Keratinocyte (primary cell): Measurements from ENCODE around the gene SIAH2. TPM values are rescaled to one million over a fixed set of nuclear protein-coding genes. Genes with fewer than 3 reads are reported as not detected.

Experiments used
- DNase-seq: peaks from one replicate; pipeline ENCODE4 v3.0.0-alpha.2; 2011; ENCODE audit warnings: low read depth, missing footprints, low spot score
- FAIRE-seq: peaks from 2 replicates; lab custom pipeline; 2011; peaks lifted over from hg19 to GRCh38; lab: Jason Lieb, UNC
- H2AFZ ChIP-seq: 2 replicates; pipeline ENCODE4 v1.6.0; 2012; ENCODE audit warnings: low read length, control low read depth, inconsistent platforms; ENCODE audit not compliant: control insufficient read depth
- H3K27ac ChIP-seq: 2 replicates; pipeline ENCODE4 v1.5.1; 2011; ENCODE audit warnings: low read length; ENCODE audit not compliant: control insufficient read depth, insufficient read depth
- H3K27me3 ChIP-seq: 3 replicates; pipeline ENCODE4 v1.6.0; 2011; ENCODE audit warnings: low read length; ENCODE audit not compliant: control insufficient read depth, insufficient read depth; ENCODE audit errors: extremely low read depth
- H3K36me3 ChIP-seq, 2 experiments: 2 replicates in 1 of 2; 3 replicates in 1 of 2; pipeline ENCODE4 v1.5.1; 2011; ENCODE audit warnings: low read length in 2 of 2, mild to moderate bottlenecking in 1 of 2; ENCODE audit not compliant: control insufficient read depth in 2 of 2, insufficient read depth in 2 of 2; ENCODE audit errors: extremely low read depth in 1 of 2
- H3K4me1 ChIP-seq: 3 replicates; pipeline ENCODE4 v1.5.1; 2011; ENCODE audit warnings: low read length; ENCODE audit not compliant: control insufficient read depth, insufficient read depth; ENCODE audit errors: extremely low read depth
- H3K4me2 ChIP-seq: 3 replicates; pipeline ENCODE4 v1.6.0; 2011; ENCODE audit warnings: low read depth, low read length; ENCODE audit not compliant: control insufficient read depth, insufficient read depth; ENCODE audit errors: extremely low read depth
- H3K4me3 ChIP-seq, 3 experiments: fragments of 200-600 bp in 1 of 3; sonication (generic) in 1 of 3; 2 replicates in 2 of 3; 3 replicates in 1 of 3; pipeline ENCODE4 v1.5.1; 2011 to 2016; ENCODE audit warnings: low read length in 3 of 3, mild to moderate bottlenecking in 3 of 3, control low read depth in 2 of 3, inconsistent platforms in 1 of 3, low read depth in 1 of 3, mixed read lengths in 1 of 3, mixed run types in 1 of 3, moderate library complexity in 1 of 3; ENCODE audit not compliant: control insufficient read depth in 2 of 3, insufficient read depth in 2 of 3; ENCODE audit errors: extremely low read depth in 1 of 3
- H3K79me2 ChIP-seq: 2 replicates; pipeline ENCODE4 v1.6.0; 2012; ENCODE audit warnings: low read length; ENCODE audit not compliant: control insufficient read depth, insufficient read depth
- H3K9ac ChIP-seq: 3 replicates; pipeline ENCODE4 v1.6.0; 2011; ENCODE audit warnings: low read length; ENCODE audit not compliant: control insufficient read depth, insufficient read depth; ENCODE audit errors: extremely low read depth
- H3K9me1 ChIP-seq: 3 replicates; pipeline ENCODE4 v1.6.0; 2011; ENCODE audit warnings: low read length; ENCODE audit not compliant: control insufficient read depth, insufficient read depth; ENCODE audit errors: extremely low read depth
- H3K9me3 ChIP-seq: 2 replicates; pipeline ENCODE4 v1.5.1; 2012; ENCODE audit warnings: low read depth, low read length; ENCODE audit not compliant: control insufficient read depth
- H4K20me1 ChIP-seq: 3 replicates; pipeline ENCODE4 v1.6.0; 2011; ENCODE audit warnings: low read length; ENCODE audit not compliant: control insufficient read depth, insufficient read depth; ENCODE audit errors: extremely low read depth
- EZH2 ChIP-seq: IDR thresholded peaks from one replicate; pipeline ENCODE4 v1.6.1; 2012; ENCODE audit warnings: inconsistent platforms, mild to moderate bottlenecking, low read length, moderate library complexity
- dilution Hi-C: fragments of 300-500 bp; cut with MboI; formaldehyde crosslinking; loops from one replicate; pipeline ENCODE4 v1.7.0; 2020; ENCODE audit warnings: low sequenced_read_pairs; ENCODE audit not compliant: extremely low pct_ligation_motif_present
- polyA plus RNA-seq, 5 experiments: library from polyadenylated mRNA; depleted of rRNA in 3 of 5; stranded (reverse) in 3 of 5; stranded (forward) in 1 of 5; unstranded in 1 of 5; fragments of >200 nt; gene quantifications; 1 replicate in 1 of 5; 2 replicates in 3 of 5; 3 replicates in 1 of 5; pipeline versions ENCODE4 v1.2.1 to v1.2.3, GENCODE V29; 2011 to 2012; ENCODE audit warnings: missing spikeins in 2 of 5, low read depth in 1 of 5, low replicate concordance in 1 of 5
- TF ChIP-seq, protein P1 (sequence below), 3 experiments: IDR thresholded peaks in 1 of 3; conservative IDR thresholded peaks in 1 of 3; optimal IDR thresholded peaks in 1 of 3; 2 replicates in 2 of 3; 3 replicates in 1 of 3; pipeline versions ENCODE3 to v1.5.1; 2011; ENCODE audit warnings: low read length in 3 of 3, mild to moderate bottlenecking in 3 of 3, moderate library complexity in 2 of 3, control low read depth in 1 of 3, inconsistent platforms in 1 of 3; ENCODE audit not compliant: insufficient read depth in 2 of 3; ENCODE audit errors: extremely low read depth in 1 of 3

The SIAH2 gene
- polyA plus RNA-seq, 1 donor (not counting 4 experiments of a cell fraction or from before 2014, with no cell fraction given): 44.8 TPM

- Histone ChIP-seq H2AFZ (no peak overlapping the region), H3K9ac (no peak overlapping the region), H3K4me2 (no peak overlapping the region), H3K79me2 (no peaks in the 10 kb centered on the region), H3K4me3 (no peak overlapping the region), H3K27ac (no peak overlapping the region), H3K27me3 (no peaks in the 10 kb centered on the region), H3K9me1 (no peaks in the 10 kb centered on the region), H3K4me1 (peaks cover 13% of the 10 kb centered on the region), H4K20me1 (no peaks in the 10 kb centered on the region), H3K36me3 (no peaks in the 10 kb centered on the region), H3K9me3 (no peaks in the 10 kb centered on the region)
- no peak for DNase-seq
- TF ChIP-seq, protein P1, sequence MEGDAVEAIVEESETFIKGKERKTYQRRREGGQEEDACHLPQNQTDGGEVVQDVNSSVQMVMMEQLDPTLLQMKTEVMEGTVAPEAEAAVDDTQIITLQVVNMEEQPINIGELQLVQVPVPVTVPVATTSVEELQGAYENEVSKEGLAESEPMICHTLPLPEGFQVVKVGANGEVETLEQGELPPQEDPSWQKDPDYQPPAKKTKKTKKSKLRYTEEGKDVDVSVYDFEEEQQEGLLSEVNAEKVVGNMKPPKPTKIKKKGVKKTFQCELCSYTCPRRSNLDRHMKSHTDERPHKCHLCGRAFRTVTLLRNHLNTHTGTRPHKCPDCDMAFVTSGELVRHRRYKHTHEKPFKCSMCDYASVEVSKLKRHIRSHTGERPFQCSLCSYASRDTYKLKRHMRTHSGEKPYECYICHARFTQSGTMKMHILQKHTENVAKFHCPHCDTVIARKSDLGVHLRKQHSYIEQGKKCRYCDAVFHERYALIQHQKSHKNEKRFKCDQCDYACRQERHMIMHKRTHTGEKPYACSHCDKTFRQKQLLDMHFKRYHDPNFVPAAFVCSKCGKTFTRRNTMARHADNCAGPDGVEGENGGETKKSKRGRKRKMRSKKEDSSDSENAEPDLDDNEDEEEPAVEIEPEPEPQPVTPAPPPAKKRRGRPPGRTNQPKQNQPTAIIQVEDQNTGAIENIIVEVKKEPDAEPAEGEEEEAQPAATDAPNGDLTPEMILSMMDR (optimal IDR thresholded peaks at IDR 0.05 in 1 of 3, IDR thresholded peaks at IDR 0.05 in 1 of 3, conservative IDR thresholded peaks at IDR 0.05 in 1 of 3; ENCODE audit: extremely low read depth in 1 of 3, insufficient read depth in 2 of 3, low read length in 3 of 3): no peak
- no peak for TF ChIP-seq EZH2
- dilution Hi-C loops: no loop called here
- no peak for FAIRE-seq
These were observed 27.7 kb upstream of the SIAH2 start for GRCh38 chr3:150790629-150791028.

DNA sequence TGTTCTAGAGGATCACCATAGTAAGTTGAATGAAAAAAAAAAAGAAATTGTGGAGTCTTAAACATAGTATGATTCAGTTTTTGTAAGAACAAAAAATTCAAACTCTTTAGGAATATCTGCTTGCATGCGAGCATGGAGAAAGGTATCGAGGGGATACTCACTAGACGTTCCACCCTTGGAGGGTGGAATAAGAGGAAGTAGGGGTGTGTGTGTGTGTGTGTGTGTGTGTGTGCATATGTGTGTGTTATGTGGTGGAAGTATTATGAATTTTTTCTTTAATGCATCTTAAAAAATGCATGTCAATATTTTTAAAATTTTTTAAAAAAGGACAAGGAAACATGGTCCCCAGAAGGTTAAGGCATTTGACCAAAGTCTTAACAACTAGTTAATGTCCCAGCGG lies 26.5 kb upstream of the SIAH2 start:
- H3K36me3 ChIP-seq: no peaks in the 10 kb centered on the region
- DNase-seq (no peak), FAIRE-seq (no peak)
- no peak overlapping the region for H3K4me2 ChIP-seq
- no peak for TF ChIP-seq EZH2
- TF ChIP-seq, protein P1 (optimal IDR thresholded peaks at IDR 0.05 in 1 of 3, IDR thresholded peaks at IDR 0.05 in 1 of 3, conservative IDR thresholded peaks at IDR 0.05 in 1 of 3; ENCODE audit: extremely low read depth in 1 of 3, insufficient read depth in 2 of 3, low read length in 3 of 3): no peak
- dilution Hi-C loops: no loop called here
- H3K79me2 ChIP-seq: no peaks in the 10 kb centered on the region
- no peaks in the 10 kb centered on the region for H3K9me1 ChIP-seq
- H3K4me1 ChIP-seq: peaks cover 23% of the 10 kb centered on the region
- no peaks in the 10 kb centered on the region for H4K20me1 ChIP-seq
- no peak overlapping the region for H3K27ac ChIP-seq
- H3K9me3 ChIP-seq: no peaks in the 10 kb centered on the region
- H3K27me3 ChIP-seq: no peaks in the 10 kb centered on the region
- H3K9ac ChIP-seq: no peak overlapping the region
- H2AFZ ChIP-seq: no peak overlapping the region
- no peak overlapping the region for H3K4me3 ChIP-seq
